HG03025 (cell line): ENCODE measurements around the gene CYB561A3.

Source experiments
- ATAC-seq: cut with Tn5 transposase; IDR thresholded peaks from one replicate; pipeline ENCODE4 v1.9.1; 2021; ENCODE audit warnings: mild to moderate bottlenecking, moderate library complexity; ENCODE audit not compliant: unreplicated experiment, low FRiP score

CYB561A3 gene

DNA sequence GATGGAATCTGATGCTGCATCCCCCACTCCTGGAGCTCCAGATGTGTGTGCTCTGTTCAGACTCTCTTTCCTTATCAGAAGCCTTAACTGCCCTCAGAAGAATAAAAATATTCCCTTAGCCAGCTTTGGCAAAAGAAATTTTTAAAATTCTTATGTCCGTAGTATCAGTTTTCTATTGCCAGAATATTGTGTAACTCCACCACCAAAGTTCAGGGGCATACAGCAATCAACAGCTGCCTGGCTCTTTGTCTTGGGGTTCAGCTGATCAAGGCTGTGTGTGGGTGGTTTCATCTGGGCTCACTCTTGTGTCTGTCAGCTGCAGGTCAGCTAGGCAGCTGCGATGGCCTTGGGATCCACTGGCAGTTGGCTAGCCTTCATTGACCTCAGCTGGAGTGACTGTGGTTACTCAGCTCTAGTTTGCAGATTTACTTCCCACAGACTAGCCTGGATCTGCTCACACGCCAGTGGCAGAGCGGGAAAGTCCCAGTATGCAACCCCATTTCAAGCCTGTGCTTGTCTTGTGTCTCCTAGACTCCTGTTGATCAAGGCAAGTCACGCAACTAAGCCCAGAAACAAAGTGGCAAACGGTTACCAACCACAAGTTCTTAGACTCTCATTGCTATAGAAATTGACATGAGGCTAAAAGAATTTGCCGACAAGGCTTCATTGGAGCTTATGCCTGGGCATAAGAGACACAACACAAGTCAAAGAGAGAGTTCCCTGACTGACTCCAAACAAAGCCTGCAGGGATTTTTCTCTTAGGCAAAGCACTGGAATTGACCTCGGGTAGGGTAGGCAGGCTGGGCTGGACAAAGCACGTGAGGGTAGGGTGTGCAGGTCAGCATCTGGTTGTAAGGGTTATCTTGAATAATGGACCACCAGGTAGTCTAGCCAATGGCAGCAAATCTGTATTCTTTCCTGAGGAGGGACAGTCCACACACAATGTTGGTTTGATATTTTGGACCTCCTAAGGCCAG is 8.0 kb upstream of the CYB561A3 start:
- no peak for ATAC-seq

DNA sequence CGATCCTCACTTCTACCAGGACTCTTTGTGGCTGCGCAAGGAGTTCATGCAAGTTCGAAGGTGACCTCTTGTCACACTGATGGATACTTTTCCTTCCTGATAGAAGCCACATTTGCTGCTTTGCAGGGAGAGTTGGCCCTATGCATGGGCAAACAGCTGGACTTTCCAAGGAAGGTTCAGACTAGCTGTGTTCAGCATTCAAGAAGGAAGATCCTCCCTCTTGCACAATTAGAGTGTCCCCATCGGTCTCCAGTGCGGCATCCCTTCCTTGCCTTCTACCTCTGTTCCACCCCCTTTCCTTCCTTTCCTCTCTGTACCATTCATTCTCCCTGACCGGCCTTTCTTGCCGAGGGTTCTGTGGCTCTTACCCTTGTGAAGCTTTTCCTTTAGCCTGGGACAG is 7.0 kb upstream of the CYB561A3 start:
- no peak for ATAC-seq

DNA sequence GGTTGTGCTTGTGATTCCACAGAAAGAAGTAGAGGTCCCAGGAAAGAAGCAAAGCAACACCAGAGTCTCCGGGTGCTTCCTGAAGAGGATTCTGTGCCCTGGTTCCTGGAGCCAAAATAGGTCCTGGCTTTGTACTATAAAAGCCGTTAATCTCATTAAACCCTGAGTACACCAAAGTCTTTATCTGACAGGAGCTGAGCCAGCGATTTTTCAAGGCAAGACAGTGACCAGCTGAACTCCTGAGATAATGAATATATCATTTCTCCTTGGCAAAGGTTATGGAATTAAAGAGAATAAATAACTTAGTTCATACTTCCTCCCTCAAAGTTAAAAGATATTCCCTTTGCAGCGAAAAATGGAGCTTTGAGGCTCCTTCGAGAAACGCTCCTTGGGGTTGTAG is 5.7 kb upstream of the CYB561A3 start:
- ATAC-seq, result no peak

DNA sequence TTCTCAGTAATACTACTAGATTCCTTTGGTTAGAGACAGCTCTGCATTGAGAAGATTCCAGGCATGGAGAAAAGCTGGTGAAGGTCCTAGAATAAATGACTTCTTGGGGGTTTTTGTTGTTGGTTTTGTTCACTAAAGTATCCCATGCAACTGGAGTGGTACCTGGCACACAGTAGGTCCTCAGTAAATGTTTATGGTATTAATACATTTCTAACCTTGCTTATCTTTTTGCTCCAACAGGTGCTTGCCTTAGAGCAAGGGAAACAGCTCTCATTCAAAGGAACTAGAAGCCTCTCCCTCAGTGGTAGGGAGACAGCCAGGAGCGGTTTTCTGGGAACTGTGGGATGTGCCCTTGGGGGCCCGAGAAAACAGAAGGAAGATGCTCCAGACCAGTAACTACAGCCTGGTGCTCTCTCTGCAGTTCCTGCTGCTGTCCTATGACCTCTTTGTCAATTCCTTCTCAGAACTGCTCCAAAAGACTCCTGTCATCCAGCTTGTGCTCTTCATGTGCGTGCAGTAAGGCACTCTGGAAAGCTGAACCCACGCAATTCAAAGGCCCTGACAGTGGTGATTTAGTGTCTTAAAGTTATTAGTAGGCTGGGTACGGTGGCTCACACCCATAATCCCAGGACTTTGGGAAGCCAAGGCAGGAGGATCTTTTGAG is 2.5 kb upstream of the CYB561A3 start:
- no peak for ATAC-seq

DNA sequence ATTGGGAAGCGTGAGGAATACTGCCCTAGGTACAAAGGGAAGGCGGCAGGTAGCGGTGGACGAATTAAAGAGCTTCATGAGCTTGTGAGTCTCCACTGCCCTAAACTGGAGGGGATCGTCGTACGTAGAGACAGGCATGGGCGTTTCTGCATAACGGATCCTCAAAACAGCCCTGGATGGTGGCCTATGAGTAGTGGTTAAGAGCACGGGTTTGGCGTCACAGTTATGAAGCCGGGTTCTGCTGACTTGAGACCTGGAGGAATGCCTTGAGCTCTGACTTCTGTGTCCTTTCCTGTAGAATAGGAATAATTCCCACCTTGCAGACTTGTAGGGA is 827 bp upstream of the CYB561A3 start:
- peak; percentile 2 for ATAC-seq

DNA sequence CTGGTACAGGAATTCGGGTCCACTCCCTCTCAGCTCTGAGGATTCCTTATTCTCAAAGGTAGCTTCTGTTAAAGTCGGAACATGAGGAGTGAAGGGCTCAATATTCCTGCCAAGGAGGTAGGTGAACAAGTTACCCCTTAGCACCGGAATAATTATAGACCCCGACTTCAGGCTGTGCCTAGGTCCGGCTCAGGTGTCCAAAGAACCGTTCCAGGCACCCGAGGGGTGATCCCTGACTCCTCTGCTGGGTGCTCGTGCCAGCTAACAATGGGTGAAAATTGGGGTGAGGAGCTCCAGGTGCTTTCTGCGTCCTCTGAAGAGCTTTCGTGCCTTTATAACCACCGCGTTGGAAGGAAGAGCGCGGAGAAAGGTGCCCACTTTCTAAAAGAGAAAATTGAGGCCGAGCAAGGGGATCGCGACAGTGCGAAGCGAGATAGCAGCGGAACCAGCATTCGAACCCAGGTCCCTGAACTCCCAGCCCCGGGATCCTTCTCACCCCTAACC is 393 bp downstream of the CYB561A3 start:
- no peak for ATAC-seq

DNA sequence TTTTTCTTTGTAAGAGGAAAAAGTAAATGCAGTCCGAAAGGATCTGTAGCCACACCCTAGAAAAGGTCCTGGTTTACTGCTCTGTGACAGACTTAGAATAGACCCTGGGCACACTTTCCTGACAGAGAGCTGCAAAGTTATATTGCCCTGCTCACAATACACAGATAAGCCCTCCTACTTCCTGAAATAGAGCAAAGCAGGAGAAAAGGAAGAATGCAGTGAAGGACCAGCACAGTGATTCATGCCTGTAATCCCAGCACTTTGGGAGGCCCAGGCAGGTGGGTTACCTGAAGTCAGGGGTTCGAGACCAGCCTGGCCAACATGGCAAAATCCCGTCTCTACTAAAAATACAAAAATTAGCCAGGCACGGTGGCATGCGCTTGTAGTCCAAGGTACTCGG is 2.2 kb downstream of the CYB561A3 start:
- no peak for ATAC-seq

DNA sequence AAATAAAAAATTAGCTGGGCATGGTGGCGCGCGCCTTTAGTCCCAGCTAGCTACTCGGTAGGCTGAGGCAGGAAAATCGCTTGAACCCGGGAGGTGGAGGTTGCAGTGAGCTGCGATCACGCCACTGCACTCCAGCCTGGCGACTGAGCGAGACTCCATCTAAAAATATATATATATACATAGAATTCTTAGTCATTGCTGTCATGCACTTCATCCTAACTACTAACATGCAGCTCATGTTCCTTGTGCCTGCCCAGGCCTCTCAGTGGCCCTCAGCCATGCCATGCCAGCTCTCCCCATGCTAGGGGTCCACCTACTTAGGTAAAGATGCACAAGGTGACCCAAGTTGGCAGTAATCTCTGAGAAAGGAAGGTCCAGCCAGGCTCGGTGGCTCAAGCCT is 3.1 kb downstream of the CYB561A3 start:
- no peak for ATAC-seq

DNA sequence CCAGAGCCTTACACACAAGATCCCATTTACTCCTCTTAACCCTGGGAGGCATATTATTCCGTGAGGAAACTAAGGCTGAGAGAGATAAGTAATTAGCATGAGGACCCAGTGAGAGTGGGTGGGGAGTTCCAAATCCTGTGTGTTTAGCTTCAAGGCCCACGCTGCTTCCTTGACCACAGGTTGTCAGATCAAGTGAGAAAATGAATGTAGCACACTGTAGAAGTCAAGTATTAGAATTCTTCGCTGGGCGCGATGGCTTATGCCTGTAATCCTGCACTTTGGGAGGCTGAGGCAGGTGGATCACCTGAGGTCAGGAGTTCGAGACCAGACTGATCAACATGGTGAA is 3.8 kb downstream of the CYB561A3 start:
- ATAC-seq, result no peak

DNA sequence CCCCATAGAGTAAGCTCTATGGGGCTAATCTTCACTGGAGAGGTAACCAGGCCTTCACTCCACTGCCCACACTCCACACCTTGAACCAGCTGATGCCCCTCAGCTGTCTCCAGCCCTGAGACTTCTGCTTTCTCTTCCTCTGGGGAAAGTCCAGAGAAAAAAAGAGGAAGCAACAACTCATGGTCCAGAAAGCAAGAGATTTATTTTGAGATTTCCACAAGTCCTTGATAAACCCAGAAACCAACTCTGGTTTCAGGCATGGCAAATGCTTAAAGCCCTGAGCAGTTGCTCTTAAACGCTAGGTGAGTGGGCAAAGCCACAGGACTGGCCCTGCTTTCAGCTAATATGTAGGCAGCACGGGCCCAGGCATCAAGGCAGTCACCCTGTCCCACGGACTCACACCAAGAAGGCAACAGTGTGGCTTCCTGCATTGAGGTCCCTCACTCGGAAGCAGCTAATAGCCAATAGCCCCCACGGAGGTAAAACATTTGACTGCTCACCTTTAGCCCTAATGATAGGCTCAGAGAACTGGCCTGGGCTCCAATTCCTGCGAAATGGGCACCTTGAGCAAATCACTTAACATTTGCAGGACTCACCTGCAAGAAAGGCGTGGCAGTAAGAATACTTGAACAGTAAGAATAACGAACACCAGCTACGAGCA is 4.3 kb downstream of the CYB561A3 start:
- ATAC-seq, result peak; percentile 39

DNA sequence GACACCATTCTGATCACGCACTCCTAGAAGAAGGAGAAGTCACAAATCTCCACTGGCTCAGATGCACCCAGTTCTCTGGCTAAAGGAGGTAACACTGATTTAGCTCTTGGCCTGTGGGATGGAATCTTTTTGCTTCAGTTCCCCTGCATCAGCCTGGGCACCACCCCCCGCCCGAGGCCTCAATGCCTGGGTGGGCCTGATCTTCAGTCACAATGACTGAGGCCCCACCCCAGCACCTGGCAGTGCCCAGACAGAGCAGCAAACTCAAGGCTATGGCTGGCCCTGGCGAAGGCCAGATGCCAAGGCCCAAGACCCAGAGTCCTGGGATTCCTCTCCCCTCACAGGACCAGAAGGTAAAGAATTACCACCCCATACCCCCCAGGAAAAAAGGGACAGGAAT is 5.0 kb downstream of the CYB561A3 start:
- no peak for ATAC-seq

DNA sequence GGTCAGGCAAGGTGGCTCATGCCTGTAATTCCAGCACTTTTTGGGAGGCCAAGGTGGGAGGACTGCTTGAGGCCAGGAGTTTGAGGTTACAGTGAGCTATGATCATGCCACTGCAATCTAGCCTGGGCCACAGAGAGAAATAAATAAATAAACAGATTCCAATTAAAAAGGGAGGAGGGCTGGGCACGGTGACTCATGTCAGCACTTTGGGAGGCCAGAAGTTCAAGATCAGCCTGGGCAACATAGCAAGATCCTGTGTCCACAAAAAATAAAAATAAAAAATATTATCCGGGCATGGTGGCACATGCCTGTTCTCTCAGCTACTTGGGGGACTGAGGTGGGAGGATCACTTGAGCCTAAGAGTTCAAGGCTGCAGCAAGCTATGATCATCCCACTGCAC is 7.5 kb downstream of the CYB561A3 start:
- ATAC-seq, result no peak

DNA sequence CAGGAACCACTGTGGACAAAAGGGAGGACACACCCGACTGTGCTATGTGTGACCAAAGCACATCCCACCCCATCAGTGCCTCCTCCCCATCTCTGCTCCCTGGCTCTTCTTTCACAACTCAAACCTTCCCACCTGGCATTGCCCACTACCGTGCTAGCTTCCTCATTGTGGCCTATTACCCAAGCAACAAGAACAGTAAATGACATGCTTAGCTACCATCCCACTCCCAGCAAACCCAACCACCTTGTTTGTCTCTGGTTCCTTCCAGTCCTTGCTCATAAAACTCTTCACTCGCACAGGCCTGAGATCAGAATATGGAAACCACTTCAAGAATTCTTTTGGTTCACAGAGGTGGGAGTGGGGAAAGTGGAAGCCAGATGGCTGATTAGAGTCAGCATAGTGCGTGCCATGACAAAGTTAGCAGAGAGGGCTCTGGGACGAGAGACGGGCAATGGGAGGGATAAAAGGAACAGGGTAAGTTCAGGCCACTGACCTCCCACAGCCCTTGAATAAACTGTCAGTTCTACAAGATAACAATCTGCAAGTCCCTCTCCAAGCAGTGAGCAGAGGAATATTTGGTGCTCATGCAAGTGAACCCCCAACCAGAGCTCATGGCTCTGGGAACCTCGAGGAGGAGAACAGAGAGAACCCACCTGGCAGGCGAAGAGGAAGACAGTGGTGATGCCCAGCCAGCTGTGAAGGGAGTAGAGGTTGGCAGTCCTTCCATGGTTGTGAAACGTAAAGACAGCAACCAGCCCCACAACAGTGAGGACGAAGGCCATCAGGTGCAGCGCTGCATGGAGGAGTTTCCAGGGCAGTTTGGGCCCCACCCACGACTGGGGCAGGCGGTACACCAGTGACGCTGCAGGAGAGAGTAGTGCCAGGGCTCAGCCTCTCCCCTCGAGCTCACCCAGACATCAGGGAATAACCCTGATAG is 8.3 kb downstream of the CYB561A3 start:
- ATAC-seq, result no peak

DNA sequence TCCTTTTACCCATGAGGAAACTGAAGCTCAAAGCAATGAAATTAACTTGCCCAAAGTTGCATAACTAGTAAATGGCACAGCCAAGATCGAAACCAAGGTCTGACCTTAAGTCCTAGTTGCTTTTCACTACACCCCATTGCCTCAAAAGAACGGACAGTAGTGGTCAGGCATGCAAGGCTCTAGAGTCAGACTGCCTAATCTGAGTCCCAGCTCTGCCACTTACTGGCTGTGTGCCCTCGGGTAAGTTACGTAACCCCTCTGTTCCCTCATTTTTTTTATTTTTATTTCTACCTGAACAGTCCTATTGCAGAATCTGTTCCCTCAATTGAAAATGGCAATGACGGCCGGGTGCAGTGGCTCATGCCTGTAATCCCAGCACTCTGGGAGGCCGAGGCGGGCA is 9.6 kb downstream of the CYB561A3 start:
- no peak for ATAC-seq

DNA sequence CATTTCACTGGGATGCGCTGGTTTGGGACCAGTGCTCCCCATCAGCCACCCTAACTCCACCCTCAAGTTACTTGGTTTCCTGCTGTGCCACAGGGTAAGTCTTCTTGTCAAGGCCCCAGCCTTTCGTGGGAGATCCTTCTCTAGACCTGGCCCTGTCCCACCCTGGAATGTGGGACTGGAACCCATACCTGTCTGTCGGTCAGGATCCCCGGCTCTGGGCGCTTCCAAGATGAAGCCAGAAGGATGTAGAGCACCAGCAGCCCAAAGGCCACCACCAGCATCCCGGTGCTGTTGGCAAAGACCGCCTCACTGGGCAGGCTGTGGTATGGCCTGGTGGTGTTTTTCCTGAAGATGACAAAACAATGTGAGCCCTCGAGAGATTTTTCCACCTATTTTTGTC is 10.9 kb downstream of the CYB561A3 start:
- ATAC-seq, result no peak

DNA sequence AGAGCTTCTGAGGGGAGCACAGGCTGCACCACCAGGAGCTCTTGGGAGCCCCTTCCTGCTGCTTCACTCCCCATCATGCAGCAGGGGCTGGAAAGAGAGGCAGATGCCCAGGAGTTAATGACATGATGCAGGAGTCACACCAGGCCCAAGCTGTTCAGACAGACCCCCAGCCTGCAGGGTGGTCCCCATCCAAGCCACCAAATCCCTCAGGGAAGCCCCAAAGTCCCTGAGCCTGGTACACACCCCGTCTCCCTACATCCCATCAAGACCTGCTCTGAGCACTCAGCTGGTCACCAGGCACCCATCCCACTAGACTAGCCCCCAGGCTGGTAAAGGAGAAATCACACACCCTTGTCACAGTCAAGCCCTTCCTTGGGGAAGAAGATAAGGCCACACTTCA is 11.3 kb downstream of the CYB561A3 start:
- no peak for ATAC-seq

DNA sequence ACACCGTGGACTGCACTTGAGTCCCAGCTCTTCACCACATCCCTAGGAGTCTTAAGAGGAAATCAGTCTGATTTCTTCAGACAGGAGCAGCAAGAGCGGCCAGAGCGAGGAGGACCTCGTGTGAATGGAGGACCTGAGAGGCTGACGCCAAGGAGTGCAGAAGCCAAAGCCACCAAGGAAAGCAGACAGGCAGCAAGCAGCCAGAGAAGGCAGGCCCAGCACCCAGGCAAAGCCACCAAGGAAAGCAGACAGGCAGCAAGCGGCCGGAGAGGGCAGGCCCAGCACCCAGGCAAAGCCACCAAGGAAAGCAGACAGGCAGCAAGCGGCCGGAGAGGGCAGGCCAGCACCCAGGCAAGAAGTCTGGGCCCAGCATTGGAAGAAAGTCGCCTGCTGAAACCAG is 11.8 kb downstream of the CYB561A3 start:
- ATAC-seq, result no peak

DNA sequence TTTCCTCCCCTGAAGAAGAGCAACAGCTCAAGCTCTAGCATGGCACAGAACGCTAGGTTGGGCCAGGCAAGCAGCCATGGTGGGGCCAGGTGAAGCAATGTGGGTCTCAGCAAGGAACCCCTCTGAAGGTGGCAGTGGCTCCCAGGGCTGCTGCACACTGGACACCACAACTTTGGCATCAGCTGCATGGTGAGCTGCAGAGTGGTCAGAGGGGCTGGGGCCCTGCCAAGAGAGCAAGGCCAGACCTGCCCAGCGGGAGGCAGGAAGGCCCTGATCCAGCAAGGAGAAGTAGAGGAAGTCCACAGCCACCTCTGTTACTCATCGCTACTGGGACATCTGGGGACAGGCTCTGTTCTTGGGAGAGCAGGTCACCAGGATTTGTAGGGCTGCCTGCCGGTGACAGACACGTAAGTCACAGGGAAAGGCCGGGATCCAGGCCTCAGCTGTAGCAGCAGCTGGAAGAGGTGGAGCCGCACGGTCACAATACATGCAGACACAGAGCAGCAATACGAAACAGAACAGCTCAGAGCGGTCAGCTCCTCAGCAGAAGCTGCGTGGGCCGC is 12.4 kb downstream of the CYB561A3 start:
- no peak for ATAC-seq

DNA sequence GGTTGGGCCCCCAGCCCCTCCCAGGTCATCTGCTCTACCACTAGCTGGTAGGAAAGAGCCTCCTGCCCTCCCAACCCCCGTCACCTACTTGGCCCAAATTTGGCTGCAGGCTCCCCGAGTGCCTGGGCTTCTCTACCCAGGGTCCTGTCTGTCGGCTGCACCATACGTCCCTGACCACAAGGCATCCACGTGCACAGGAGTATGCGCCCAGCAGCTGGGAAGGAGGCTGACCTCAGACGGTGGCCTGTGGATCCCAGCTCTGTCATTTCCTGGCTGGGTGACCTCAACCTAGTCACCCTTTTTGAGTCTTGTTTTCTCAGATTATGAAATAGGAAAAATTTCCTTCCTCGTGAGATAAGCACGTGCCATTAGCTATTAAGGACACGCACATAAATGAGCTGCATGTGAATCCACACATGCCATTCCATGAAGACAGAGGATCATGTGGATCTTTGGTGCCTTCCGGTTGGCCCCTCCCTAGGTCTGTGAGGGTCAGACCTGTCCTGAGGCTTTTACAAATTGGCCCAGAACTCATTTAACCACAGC is 13.7 kb downstream of the CYB561A3 start:
- ATAC-seq, result no peak
